HG03060 (cell line): ENCODE data around the gene SEMA3D.

Experiments
- ATAC-seq: cut with Tn5 transposase; IDR thresholded peaks from one replicate; pipeline ENCODE4 v1.9.1; 2021; ENCODE audit warnings: low read depth, moderate number of reproducible peaks; ENCODE audit not compliant: unreplicated experiment

Gene SEMA3D

GRCh38 chr7:85046534-85046933 is 140.3 kb downstream of the SEMA3D start:
- no peak for ATAC-seq

- no peak for ATAC-seq
Measured at GRCh38 chr7:85041605-85042216, 145.1 kb downstream of the SEMA3D start.

DNA sequence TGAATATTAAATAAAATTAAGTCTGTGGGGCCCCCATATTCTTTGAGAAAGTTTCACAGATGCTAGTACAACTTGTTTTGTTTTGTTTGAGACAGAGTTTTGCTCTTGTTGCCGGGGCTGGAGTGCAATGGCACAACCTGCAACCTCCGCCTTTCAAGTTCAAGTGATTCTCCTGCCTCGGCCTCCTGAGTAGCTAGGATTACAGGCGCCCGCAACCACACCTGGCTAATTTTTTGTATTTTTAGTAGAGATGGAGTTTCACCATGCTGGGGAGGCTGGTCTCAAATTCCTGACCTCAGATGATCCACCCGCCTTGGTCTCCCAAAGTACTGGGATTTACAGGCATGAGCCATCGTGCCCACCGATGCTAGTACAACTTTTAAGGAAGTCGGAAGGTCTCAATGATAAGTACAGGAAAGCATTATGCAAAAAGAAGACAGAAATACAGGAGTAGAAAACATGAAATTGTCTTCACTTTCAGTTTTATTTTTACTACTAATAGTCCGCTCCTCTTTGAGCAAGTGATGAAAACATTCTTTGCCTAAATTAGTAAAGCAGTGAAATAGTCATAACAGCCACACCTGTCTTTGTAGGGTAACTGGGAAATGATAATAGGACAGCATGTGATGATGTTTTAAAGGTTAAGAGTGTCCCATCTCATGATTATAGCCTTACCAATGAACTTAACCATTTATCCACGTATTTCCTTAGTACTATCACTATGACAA is 147.5 kb downstream of the SEMA3D start:
- peak; percentile 85 for ATAC-seq

- no peak for ATAC-seq
Measured at GRCh38 chr7:85038466-85038865, 148.4 kb downstream of the SEMA3D start.

GRCh38 chr7:85033263-85033662 is 153.6 kb downstream of the SEMA3D start:
- ATAC-seq, result no peak

DNA sequence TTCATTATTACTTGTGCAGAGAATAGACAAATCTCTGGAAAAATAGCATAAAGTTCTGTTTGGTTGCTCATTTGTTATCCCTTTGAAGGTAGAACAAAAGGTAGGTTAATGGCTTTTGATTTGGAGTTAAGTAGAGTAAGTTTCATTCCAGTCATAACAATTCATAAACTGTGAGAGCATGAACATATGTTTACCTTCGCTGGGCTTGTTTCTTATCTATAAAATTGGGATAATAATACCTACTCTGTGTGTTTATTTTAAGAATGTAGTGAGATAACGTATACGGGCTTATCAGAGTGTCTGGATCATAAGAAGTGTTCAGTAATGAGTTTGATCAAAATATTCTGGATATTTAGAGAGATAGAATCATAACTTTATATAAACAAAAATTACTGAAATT is 155.4 kb downstream of the SEMA3D start:
- no peak for ATAC-seq

- no peak for ATAC-seq
Measured at GRCh38 chr7:85030893-85031292, 156.0 kb downstream of the SEMA3D start.

GRCh38 chr7:85025312-85025756 is 161.5 kb downstream of the SEMA3D start:
- no peak for ATAC-seq

DNA sequence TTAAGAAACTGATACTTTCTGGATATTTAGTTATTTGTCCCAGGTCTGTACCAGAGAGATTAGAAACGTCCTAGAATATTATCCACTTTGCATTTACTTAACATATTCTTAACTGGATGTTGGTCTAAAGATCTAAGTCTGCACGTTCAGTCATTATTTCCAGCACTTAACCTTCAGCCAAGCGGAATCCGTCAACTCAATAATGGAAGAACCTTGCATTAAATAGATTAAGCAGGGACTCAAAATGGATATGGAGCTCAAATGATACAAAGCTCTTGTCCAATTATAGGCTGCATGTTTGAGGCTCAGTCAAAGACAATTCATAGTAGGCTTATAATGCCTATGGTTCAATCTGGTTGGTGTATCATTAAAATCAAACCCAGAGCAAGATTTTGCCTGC is 162.9 kb downstream of the SEMA3D start:
- no peak for ATAC-seq

DNA sequence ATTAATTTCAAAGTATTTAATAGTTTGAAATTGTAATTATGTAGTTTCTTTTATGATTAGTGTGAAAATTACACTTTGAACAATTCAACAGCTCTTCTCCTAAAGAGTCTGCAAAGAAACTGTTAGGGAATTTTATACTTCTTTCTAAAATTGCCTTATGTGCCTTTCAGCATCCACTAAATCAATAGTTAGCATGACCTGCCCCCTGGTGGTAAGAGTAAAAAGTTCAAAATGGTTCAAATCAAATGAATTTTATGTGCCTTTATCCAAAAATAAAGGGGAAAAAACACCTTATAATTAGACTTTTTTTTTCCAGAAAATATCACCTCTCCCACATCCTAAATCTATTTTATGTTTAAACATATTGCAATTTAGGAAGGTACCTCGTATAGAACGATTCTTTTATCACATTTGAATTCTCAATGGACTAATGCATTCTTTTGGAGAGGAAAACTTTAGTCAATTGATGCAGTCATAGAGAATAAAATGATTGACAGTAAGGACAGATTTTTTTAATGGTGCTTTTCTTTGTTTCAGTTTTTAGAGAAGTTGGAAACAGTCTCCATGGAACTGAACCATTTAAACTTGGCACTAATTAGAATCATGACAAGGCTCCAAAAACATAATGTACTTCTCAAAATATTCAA is 163.7 kb downstream of the SEMA3D start:
- no peak for ATAC-seq

DNA sequence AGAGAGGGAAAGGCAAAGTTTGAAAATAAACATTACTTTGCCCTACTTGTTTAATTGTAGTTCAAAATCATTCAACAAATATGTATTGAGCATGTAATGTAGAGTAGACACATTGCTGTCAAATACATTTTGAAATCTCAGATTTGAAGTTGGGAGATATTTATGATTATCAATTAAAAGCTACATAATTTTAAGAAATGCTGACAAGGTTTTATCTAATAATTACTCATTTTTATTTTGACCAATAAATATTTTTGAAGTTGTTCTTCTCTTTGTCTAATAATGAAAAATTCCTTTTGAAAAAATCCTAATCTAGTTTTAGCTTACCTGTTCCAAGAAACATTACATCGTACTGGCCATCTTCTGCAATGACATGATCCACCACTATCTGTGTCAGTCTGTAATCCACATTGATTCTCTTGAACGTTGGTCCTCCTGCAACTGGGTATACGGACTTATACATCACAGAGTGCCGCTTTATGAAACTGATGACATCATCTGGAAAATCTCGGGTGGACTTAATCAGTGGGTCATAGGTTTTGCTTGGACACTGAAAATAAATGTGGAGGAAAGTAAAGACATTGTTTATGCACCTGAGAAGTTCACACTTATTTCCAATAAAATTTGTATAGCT is 164.7 kb downstream of the SEMA3D start:
- no peak for ATAC-seq

DNA sequence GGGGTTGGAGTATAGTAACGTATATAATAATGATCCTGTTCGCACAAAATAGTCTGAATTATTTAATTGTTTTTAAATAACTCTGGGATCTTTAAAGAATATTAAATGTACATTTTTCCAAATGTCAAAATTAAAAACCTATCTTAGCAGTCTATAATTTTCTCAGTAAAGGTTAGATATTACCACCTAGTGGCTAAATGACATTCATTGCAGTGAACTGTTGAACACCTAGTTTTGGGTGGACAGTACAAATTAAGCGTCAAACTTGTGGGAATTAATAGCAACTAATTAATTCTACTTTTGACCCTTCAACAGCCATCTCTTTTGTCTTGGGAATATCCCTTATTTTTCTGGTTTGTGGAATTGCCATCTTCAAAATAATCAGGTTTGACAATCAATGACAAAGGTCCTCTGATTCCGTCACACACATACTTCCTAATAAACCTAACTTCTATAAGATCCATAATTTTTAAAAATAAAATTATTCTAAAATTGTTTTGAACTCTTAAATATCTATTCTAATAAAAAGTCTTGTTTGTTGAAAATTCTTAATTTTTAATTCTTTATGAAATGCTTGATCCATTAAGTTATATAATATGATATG is 165.7 kb downstream of the SEMA3D start:
- no peak for ATAC-seq

DNA sequence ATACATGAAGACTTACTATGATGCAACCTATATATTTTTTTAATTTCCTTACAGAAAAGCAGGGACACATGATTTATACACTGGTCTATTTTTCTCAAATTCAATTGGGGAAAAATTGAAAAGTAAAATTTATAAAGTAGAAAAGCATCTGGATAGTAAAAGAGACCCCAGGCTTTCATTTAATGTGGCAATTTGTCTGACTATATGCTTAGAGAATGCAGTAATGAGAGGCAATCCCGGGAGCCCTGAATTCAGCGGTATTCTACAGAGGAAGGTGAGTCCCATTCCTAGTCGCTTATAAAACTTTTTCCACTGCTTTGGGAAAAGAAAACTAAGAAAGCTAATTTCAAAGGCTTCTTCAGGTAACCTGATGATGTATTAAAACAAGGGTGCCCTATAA is 167.1 kb downstream of the SEMA3D start:
- ATAC-seq, result no peak

GRCh38 chr7:85019176-85019575 is 167.7 kb downstream of the SEMA3D start:
- ATAC-seq, result no peak

- ATAC-seq, result no peak
Measured at GRCh38 chr7:85018498-85018897, 168.4 kb downstream of the SEMA3D start.

- no peak for ATAC-seq
Measured at GRCh38 chr7:85016286-85016685, 170.6 kb downstream of the SEMA3D start.

GRCh38 chr7:85014936-85015660 is 171.8 kb downstream of the SEMA3D start:
- ATAC-seq, result no peak

DNA sequence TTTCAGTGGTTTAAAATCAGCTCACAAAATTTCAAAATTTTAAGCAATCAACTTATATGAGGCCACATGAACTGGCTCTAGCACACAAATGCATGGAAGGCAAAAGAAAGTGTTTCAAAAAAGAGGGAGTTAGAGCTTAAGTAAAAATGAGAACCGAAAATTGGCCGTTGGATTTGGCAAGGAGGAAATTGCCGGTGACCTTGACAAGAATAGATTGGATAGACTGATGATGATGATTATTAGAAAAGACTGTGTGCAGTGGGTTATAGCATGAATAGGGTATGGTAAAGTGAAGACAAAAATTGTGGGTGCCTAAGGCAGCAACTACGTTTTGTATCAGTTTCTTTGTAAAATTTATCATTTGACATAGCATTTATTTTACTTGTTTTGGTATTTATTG is 175.7 kb downstream of the SEMA3D start:
- no peak for ATAC-seq

GRCh38 chr7:85010306-85010705 is 176.6 kb downstream of the SEMA3D start:
- no peak for ATAC-seq

DNA sequence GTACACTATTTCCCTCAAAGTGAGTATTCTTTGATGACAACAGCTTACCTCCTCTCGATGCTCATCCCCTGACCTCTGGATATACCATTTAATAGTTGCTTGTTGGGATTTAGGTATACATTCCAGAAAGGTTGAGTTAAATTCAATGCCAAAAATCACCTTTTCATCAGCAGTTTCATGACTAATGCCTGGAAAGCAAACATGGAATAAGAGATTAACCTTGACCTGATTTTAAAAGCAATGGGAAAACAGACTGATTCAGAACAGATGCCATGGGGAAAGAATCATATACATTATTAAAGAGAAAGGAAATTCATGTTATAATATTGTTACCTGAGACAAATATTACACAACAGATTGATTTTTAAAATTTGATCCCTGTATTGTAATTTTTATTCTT is 180.1 kb downstream of the SEMA3D start:
- no peak for ATAC-seq
